ENCODE data around the gene CLK3. TPM values are rescaled to one million over a fixed set of nuclear protein-coding genes. Genes with fewer than 3 reads are reported as not detected.

Gene CLK3
- total and polyA plus RNA-seq, 2 of the 13 experiments (the other 11 are each of a cell fraction or from before 2014, with no cell fraction given), result 41.5 to 82.0 TPM

- TF ChIP-seq ETS1 (CRISPR knock-in tag; IDR thresholded peaks at IDR 0.05) (no peak; the same call in 1 of the 2 replicates), THAP11 (CRISPR knock-in tag; IDR thresholded peaks at IDR 0.05) (peak; percentile 95), ATM (IDR thresholded peaks at IDR 0.05; ENCODE audit: borderline replicate concordance) (no peak), ZSCAN9 (CRISPR knock-in tag; IDR thresholded peaks at IDR 0.05; ENCODE audit: borderline replicate concordance) (peak; percentile 74; the same call in 1 of the 2 replicates), ZNF567 (CRISPR knock-in tag; IDR thresholded peaks at IDR 0.05; ENCODE audit: borderline replicate concordance) (peak; percentile 90; the same call in 1 of the 2 replicates), ZNF747 (CRISPR knock-in tag; IDR thresholded peaks at IDR 0.05; ENCODE audit: borderline replicate concordance) (peak; percentile 75), ATF3 (CRISPR knock-in tag; IDR thresholded peaks at IDR 0.05) (peak; percentile 61), RNF2 (conservative IDR thresholded peaks at IDR 0.05; ENCODE audit: low read depth) (0 out of 2 replicates have a peak, but pooled peaks have one; percentile 69), MTF1 (CRISPR knock-in tag; IDR thresholded peaks at IDR 0.05) (no peak), ZFAT (CRISPR knock-in tag; conservative IDR thresholded peaks at IDR 0.05) (no peak; the same call in 1 of the 2 replicates), SSRP1 (CRISPR knock-in tag; IDR thresholded peaks at IDR 0.05) (no peak), CBFB (CRISPR knock-in tag; IDR thresholded peaks at IDR 0.05) (peak; percentile 90; the same call in 1 of the 2 replicates), NAIF1 (CRISPR knock-in tag; IDR thresholded peaks at IDR 0.05; ENCODE audit: borderline replicate concordance) (no peak), FOXO4 (CRISPR knock-in tag; conservative IDR thresholded peaks at IDR 0.05) (no peak), MIXL1 (CRISPR knock-in tag; IDR thresholded peaks at IDR 0.05) (peak; percentile 55), MAF1 (CRISPR knock-in tag; IDR thresholded peaks at IDR 0.05; ENCODE audit: borderline replicate concordance) (peak; percentile 85; the same call in 1 of the 2 replicates), ZNF407 (CRISPR knock-in tag; IDR thresholded peaks at IDR 0.05; ENCODE audit: not compliant biosample characterization) (no peak), ZNF230 (CRISPR knock-in tag; IDR thresholded peaks at IDR 0.05) (peak; percentile 59), ZNF441 (CRISPR knock-in tag; IDR thresholded peaks at IDR 0.05; ENCODE audit: borderline replicate concordance) (peak; percentile 60)
Observed at GRCh38 chr15:74615508-74616365, at the start of gene CLK3 (continued).
